ENCODE measurements around the gene PCAT6. TPM values are rescaled to one million over a fixed set of nuclear protein-coding genes. Genes with fewer than 3 reads are reported as not detected.

Gene PCAT6
- total and polyA plus RNA-seq, 2 of the 8 experiments (the other 6 are each of a cell fraction or from before 2014, with no cell fraction given), result 4.6 to 14.7 TPM

GRCh38 chr1:202807926-202808757 lies 2.6 kb upstream of the PCAT6 start, which contains the start of gene KDM5B (continued):
- peak; percentile 99 for TF ChIP-seq POLR2AphosphoS5 (IDR thresholded peaks at IDR 0.05; ENCODE audit: low read depth, low read length)
- TF ChIP-seq RFX5 (IDR thresholded peaks at IDR 0.05; ENCODE audit: borderline replicate concordance, low read depth, low read length), result no peak
- TF ChIP-seq SP4 (IDR thresholded peaks at IDR 0.05; ENCODE audit: low read length), result peak; percentile 70; the same call in 1 of the 2 replicates
- no peak for TF ChIP-seq SIRT6 (IDR thresholded peaks at IDR 0.05; ENCODE audit: low read length)
- peak; percentile 91 for TF ChIP-seq CREB1 (IDR thresholded peaks at IDR 0.05)
- peak; percentile 91 for TF ChIP-seq CHD2 (IDR thresholded peaks at IDR 0.05; ENCODE audit: low read length)
- no peak for TF ChIP-seq POU5F1 (IDR thresholded peaks at IDR 0.05; ENCODE audit: low read depth, low read length)
- peak; percentile 87 for TF ChIP-seq ASH2L (IDR thresholded peaks at IDR 0.05; ENCODE audit: low read length)
